GM12872 (cell line): ENCODE measurements around the gene SEC22A.

Experiments
- CTCF ChIP-seq: IDR thresholded peaks from 3 replicates; pipeline ENCODE4 v1.5.1; 2011; ENCODE audit warnings: low read depth, mild to moderate bottlenecking, low read length, moderate library complexity; ENCODE audit not compliant: insufficient read depth

SEC22A gene

DNA sequence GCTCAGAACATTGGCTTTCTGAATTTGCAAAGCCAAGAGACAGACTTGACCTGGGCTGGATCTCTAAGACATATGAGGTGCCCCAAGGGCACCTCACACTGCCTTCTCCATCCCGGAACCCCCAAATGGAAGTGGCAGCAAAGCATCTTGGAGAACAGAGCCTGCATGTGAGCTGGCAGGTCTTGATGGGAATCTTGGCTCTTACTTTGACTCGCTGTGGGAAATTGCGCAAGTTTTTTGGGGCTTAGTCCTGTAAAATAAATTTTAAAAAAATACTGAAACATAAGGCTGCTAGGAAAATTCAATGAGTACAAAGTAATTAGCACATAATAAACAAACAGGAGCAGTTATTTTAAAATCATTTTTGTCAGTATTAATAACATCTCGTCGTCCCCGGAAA lies 13.7 kb upstream of the SEC22A start:
- no peak for TF ChIP-seq CTCF

- TF ChIP-seq CTCF, result no peak
These were observed 8.2 kb upstream of the SEC22A start for GRCh38 chr3:123193448-123194101.

GRCh38 chr3:123194552-123194951 lies 7.2 kb upstream of the SEC22A start:
- TF ChIP-seq CTCF, result 0 out of 3 replicates have a peak, but pooled peaks have one; percentile 29

GRCh38 chr3:123198372-123198771 lies 3.4 kb upstream of the SEC22A start:
- TF ChIP-seq CTCF, result no peak

GRCh38 chr3:123201223-123201556 lies 553 bp upstream of the SEC22A start:
- TF ChIP-seq CTCF, result no peak

GRCh38 chr3:123202451-123202850 lies 708 bp downstream of the SEC22A start:
- TF ChIP-seq CTCF, result no peak

DNA sequence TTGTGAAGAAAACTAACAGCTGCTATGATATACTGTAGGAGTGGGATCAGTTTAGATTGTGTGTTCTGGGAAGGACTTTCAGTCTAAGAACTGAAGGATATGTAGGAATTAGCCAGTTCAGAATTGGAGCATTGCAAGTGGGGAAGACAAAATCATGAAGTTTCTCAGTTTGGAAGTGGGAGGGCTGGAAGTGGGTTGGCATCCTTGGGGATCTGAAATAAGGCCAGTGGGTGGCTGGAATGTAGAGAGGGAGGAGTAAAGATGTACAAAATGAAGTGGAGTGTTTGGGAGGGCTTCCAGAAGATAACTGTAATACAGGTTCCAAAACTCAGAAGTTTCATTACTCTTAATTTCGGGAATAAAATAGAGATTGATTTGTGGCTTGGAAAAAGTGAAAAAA lies 17.2 kb downstream of the SEC22A start:
- TF ChIP-seq CTCF, result no peak
